K562 (cell line): ENCODE results near the gene ALDH16A1.

Experiments used
- IFI16 ChIP-seq: fragments of 250-450 bp; sonication (Bioruptor Pico); IDR thresholded peaks from 2 replicates; pipeline ENCODE4 v2.1.2; 2022; ENCODE audit warnings: mild to moderate bottlenecking, inconsistent platforms
- KDM2B ChIP-seq: fragments of 250-450 bp; sonication (Bioruptor Pico); IDR thresholded peaks from 2 replicates; pipeline ENCODE4 v1.8.0; 2021; ENCODE audit warnings: mild to moderate bottlenecking, moderate library complexity
- SIN3B ChIP-seq: fragments of 450-650 bp; IDR thresholded peaks from 2 replicates; pipeline ENCODE4 v1.6.1; 2017; ENCODE audit warnings: low read depth, mild to moderate bottlenecking, moderate library complexity
- SRSF7 ChIP-seq: fragments of 200-400 bp; formaldehyde crosslinking; optimal IDR thresholded peaks from 2 replicates; pipeline ENCODE3; 2017; ENCODE audit warnings: mild to moderate bottlenecking, low read depth, low read length
- TF ChIP-seq, protein P1 (sequence below), 2 experiments: fragments of 450-650 bp in 1 of 2; sonication (generic) in 1 of 2; formaldehyde crosslinking in 1 of 2; IDR thresholded peaks; 2 replicates each; pipeline versions ENCODE4 v1.7.1 to v1.9.0; 2016 to 2022; ENCODE audit warnings: inconsistent platforms in 1 of 2, mild to moderate bottlenecking in 1 of 2, missing genetic modification reagents in 1 of 2

DNA sequence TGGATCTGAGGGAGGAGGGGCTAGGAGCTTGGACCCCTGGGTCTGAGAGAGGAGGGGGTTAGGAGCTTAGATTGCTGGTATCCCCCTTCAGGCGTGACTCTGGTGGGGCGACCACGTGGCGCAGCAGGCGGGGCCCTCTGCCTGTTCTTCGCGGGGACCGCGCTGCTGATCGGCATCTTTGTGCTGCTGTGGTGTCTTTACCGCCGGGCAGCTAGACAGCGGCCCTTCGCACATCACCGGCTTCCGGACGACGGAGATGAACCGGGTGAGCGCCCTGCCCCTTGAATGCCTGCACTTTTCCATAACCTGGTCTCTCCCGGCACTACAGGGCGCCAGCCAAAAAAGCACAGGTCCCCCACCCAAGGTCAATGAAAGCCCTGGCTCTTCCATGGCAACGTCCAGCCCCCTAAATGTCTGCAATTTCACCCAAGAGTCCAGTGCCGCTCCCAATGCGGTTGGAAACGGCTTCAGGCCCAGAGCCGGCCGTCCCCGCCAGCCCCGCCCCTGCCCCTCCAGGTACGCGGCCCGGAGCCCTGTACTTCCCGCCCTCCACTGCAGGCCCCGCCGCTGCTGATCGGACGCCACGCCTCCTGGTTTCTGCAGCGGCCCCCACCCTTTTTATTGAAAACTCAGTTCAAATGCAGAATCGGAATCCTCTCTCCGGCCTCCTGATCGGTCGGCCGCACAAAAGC is 25.0 kb upstream of the ALDH16A1 start:
- TF ChIP-seq, protein P1, sequence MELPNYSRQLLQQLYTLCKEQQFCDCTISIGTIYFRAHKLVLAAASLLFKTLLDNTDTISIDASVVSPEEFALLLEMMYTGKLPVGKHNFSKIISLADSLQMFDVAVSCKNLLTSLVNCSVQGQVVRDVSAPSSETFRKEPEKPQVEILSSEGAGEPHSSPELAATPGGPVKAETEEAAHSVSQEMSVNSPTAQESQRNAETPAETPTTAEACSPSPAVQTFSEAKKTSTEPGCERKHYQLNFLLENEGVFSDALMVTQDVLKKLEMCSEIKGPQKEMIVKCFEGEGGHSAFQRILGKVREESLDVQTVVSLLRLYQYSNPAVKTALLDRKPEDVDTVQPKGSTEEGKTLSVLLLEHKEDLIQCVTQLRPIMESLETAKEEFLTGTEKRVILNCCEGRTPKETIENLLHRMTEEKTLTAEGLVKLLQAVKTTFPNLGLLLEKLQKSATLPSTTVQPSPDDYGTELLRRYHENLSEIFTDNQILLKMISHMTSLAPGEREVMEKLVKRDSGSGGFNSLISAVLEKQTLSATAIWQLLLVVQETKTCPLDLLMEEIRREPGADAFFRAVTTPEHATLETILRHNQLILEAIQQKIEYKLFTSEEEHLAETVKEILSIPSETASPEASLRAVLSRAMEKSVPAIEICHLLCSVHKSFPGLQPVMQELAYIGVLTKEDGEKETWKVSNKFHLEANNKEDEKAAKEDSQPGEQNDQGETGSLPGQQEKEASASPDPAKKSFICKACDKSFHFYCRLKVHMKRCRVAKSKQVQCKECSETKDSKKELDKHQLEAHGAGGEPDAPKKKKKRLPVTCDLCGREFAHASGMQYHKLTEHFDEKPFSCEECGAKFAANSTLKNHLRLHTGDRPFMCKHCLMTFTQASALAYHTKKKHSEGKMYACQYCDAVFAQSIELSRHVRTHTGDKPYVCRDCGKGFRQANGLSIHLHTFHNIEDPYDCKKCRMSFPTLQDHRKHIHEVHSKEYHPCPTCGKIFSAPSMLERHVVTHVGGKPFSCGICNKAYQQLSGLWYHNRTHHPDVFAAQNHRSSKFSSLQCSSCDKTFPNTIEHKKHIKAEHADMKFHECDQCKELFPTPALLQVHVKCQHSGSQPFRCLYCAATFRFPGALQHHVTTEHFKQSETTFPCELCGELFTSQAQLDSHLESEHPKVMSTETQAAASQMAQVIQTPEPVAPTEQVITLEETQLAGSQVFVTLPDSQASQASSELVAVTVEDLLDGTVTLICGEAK (IDR thresholded peaks at IDR 0.05): peak; percentile 65
- TF ChIP-seq, protein P1 (CRISPR knock-in tag; IDR thresholded peaks at IDR 0.05): no peak
- no peak for TF ChIP-seq KDM2B (CRISPR knock-in tag)
- TF ChIP-seq SRSF7: no peak
- no peak for TF ChIP-seq SIN3B
- no peak for TF ChIP-seq IFI16
